ENCODE measurements around the gene CDC42EP5. TPM values are rescaled to one million over a fixed set of nuclear protein-coding genes. Genes with fewer than 3 reads are reported as not detected.

The CDC42EP5 gene
- total RNA-seq, 1 experiment from 2014 or later, result 11.5 TPM

DNA sequence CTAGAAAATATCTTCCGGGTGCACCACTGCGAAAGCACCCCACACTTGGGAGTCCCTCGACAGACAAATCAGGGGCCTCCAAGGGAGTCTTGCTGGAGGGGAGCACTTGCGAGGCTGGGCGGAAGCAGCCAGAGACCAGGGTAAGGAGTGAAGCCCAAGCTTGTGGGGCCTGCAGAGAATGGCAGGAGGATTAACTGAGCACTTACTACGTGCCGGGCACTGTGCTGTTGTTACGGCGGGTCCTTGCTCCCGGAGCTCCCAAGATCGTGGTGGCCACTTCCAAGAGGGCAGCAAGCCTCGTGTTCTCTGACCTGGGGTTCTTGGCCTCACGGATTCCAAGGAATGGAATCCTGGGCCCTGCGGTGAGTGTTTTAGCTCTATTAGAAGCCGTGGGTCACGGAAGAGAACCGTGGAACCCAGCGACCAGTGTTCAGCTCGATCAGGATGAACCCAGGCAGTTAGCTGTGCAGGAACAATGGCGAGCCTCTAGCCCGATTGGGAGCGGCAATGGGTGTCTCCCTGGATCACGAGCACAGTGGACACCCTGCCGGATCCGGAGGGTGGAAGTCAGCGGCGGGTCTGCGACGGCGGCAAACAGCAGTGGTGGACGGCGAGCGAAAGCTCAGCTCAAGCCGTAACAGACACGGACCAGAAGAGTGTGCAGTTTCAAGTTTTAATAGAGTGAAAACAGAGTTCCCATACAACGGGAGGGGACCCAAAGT, 48.3 kb downstream of the CDC42EP5 start:
- POLR2A ChIA-PET, result interaction anchor here (1.3 kb wide), 1 partner anchor 8 kb away, joined by 4 read pairs; no protein-coding TSS in a partner anchor
- H3K27me3 Mint-ChIP-seq (ENCODE audit: low read depth), result peaks cover 30% of the 10 kb centered on the region

More for the DNA sequence above, 48.3 kb downstream of the CDC42EP5 start:
- no peak for TF ChIP-seq ZMAT4 (CRISPR knock-in tag; IDR thresholded peaks at IDR 0.05)
- TF ChIP-seq SMAD4 (CRISPR knock-in tag; IDR thresholded peaks at IDR 0.05), result no peak
- TF ChIP-seq ZNF263 (CRISPR knock-in tag; IDR thresholded peaks at IDR 0.05; ENCODE audit: low read depth), result no peak
- TF ChIP-seq, protein P1, sequence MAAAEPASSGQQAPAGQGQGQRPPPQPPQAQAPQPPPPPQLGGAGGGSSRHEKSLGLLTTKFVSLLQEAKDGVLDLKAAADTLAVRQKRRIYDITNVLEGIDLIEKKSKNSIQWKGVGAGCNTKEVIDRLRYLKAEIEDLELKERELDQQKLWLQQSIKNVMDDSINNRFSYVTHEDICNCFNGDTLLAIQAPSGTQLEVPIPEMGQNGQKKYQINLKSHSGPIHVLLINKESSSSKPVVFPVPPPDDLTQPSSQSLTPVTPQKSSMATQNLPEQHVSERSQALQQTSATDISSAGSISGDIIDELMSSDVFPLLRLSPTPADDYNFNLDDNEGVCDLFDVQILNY (CRISPR knock-in tag; IDR thresholded peaks at IDR 0.05), result no peak
- TF ChIP-seq NFE2L1 (CRISPR knock-in tag; IDR thresholded peaks at IDR 0.05), result no peak
- TF ChIP-seq TEAD4 (CRISPR knock-in tag; IDR thresholded peaks at IDR 0.05), result no peak
- TF ChIP-seq SP1 (CRISPR knock-in tag; conservative IDR thresholded peaks at IDR 0.05), result no peak
- TF ChIP-seq, protein P2, sequence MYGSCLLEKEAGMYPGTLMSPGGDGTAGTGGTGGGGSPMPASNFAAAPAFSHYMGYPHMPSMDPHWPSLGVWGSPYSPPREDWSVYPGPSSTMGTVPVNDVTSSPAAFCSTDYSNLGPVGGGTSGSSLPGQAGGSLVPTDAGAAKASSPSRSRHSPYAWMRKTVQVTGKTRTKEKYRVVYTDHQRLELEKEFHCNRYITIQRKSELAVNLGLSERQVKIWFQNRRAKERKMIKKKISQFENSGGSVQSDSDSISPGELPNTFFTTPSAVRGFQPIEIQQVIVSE (CRISPR knock-in tag; IDR thresholded peaks at IDR 0.05; ENCODE audit: borderline replicate concordance), result no peak
- TF ChIP-seq, protein P3, sequence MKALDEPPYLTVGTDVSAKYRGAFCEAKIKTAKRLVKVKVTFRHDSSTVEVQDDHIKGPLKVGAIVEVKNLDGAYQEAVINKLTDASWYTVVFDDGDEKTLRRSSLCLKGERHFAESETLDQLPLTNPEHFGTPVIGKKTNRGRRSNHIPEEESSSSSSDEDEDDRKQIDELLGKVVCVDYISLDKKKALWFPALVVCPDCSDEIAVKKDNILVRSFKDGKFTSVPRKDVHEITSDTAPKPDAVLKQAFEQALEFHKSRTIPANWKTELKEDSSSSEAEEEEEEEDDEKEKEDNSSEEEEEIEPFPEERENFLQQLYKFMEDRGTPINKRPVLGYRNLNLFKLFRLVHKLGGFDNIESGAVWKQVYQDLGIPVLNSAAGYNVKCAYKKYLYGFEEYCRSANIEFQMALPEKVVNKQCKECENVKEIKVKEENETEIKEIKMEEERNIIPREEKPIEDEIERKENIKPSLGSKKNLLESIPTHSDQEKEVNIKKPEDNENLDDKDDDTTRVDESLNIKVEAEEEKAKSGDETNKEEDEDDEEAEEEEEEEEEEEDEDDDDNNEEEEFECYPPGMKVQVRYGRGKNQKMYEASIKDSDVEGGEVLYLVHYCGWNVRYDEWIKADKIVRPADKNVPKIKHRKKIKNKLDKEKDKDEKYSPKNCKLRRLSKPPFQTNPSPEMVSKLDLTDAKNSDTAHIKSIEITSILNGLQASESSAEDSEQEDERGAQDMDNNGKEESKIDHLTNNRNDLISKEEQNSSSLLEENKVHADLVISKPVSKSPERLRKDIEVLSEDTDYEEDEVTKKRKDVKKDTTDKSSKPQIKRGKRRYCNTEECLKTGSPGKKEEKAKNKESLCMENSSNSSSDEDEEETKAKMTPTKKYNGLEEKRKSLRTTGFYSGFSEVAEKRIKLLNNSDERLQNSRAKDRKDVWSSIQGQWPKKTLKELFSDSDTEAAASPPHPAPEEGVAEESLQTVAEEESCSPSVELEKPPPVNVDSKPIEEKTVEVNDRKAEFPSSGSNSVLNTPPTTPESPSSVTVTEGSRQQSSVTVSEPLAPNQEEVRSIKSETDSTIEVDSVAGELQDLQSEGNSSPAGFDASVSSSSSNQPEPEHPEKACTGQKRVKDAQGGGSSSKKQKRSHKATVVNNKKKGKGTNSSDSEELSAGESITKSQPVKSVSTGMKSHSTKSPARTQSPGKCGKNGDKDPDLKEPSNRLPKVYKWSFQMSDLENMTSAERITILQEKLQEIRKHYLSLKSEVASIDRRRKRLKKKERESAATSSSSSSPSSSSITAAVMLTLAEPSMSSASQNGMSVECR (CRISPR knock-in tag; IDR thresholded peaks at IDR 0.05; ENCODE audit: borderline replicate concordance), result no peak
- TF ChIP-seq ZNF121 (CRISPR knock-in tag; IDR thresholded peaks at IDR 0.05), result no peak
- TF ChIP-seq ATF6 (CRISPR knock-in tag; IDR thresholded peaks at IDR 0.05), result no peak
- TF ChIP-seq MXD4 (CRISPR knock-in tag; IDR thresholded peaks at IDR 0.05; ENCODE audit: borderline replicate concordance), result no peak
- TF ChIP-seq ATF1 (CRISPR knock-in tag; IDR thresholded peaks at IDR 0.05), result no peak
- TF ChIP-seq IRF1 (CRISPR knock-in tag; IDR thresholded peaks at IDR 0.05), result no peak
- TF ChIP-seq ZBTB21 (CRISPR knock-in tag; IDR thresholded peaks at IDR 0.05; ENCODE audit: borderline replicate concordance), result no peak
- no peak for TF ChIP-seq JUN (CRISPR knock-in tag; IDR thresholded peaks at IDR 0.05)
- DNase-seq (ENCODE audit: low spot score), result no peak
- no peak overlapping the region for H3K4me3 Mint-ChIP-seq
- peaks cover 25% of the 10 kb centered on the region for H3K4me1 Mint-ChIP-seq
- no peaks in the 10 kb centered on the region for H3K9me3 Mint-ChIP-seq
- H3K27ac Mint-ChIP-seq, result no peak overlapping the region
- no peak for ATAC-seq
- CTCF ChIA-PET, result interaction anchor here (1.1 to 1.9 kb wide), 3 partner anchors 14 to 158 kb away, joined by 4 to 6 read pairs (median 5); no protein-coding TSS in a partner anchor
- H3K36me3 Mint-ChIP-seq, result peaks cover 12% of the 10 kb centered on the region
